Measurements from ENCODE around the gene APBB3. TPM values are rescaled to one million over a fixed set of nuclear protein-coding genes. Genes with fewer than 3 reads are reported as not detected.
"Not testable (repeated sequence)": the region's sequence is repeated elsewhere in the genome, so short reads cannot be mapped to it uniquely, and the experiment has no call there.

APBB3 gene
- total and polyA plus RNA-seq, 5 donors from 2014 or later = 3.4 to 50.8 (median 4.1) TPM

GRCh38 chr5:140603446-140603698 is 39.0 kb upstream of the APBB3 start:
- H3K27me3 Mint-ChIP-seq = peaks cover 23% of the 10 kb centered on the region

GRCh38 chr5:140602147-140602546 is 37.7 kb upstream of the APBB3 start:
- no peak overlapping the region for H3K4me3 Mint-ChIP-seq
- H3K27ac Mint-ChIP-seq = no peak overlapping the region
- no peaks in the 10 kb centered on the region for H3K27me3 ChIP-seq (ENCODE audit: control insufficient read depth, insufficient read depth, low read length)

More at GRCh38 chr5:140603446-140603698, 39.0 kb upstream of the APBB3 start:
- H3K27me3 ChIP-seq (ENCODE audit: control insufficient read depth, insufficient read depth, low read length); H3K4me1 ChIP-seq (ENCODE audit: control insufficient read depth, insufficient read depth, low read length, poor library complexity, severe bottlenecking); H3K4me1 Mint-ChIP-seq; H3K27ac Mint-ChIP-seq; ATAC-seq (ENCODE audit: low read depth in 2 of 2); H3K4me3 ChIP-seq (ENCODE audit: low read depth, low read length); H3K27ac ChIP-seq (ENCODE audit: insufficient read depth, low read length, poor library complexity, severe bottlenecking); H3K9me3 Mint-ChIP-seq; H3K36me3 Mint-ChIP-seq; H3K36me3 ChIP-seq (ENCODE audit: control insufficient read depth, insufficient read depth, low read length); H3K4me3 Mint-ChIP-seq; H3K9me3 ChIP-seq (ENCODE audit: control insufficient read depth in 2 of 2, low read length in 2 of 2); DNase-seq: not testable (repeated sequence)

GRCh38 chr5:140600096-140600495 is 35.7 kb upstream of the APBB3 start:
- Mint-ChIP-seq H3K27me3 (peaks cover 20% of the 10 kb centered on the region), H3K4me3 (no peak overlapping the region), H3K9me3 (no peaks in the 10 kb centered on the region), H3K36me3 (no peaks in the 10 kb centered on the region), H3K4me1 (no peaks in the 10 kb centered on the region), H3K27ac (no peak overlapping the region)
- Histone ChIP-seq H3K36me3 (ENCODE audit: control insufficient read depth, insufficient read depth, low read length) (no peaks in the 10 kb centered on the region), H3K4me1 (ENCODE audit: control insufficient read depth, insufficient read depth, low read length, poor library complexity, severe bottlenecking) (no peaks in the 10 kb centered on the region), H3K9me3 (ENCODE audit: control insufficient read depth in 2 of 2, low read length in 2 of 2) (no peaks in the 10 kb centered on the region), H3K27me3 (ENCODE audit: control insufficient read depth, insufficient read depth, low read length) (no peaks in the 10 kb centered on the region), H3K27ac (ENCODE audit: insufficient read depth, low read length, poor library complexity, severe bottlenecking) (no peak overlapping the region), H3K4me3 (ENCODE audit: low read depth, low read length) (no peak overlapping the region)
- DNase-seq (no peak), ATAC-seq (ENCODE audit: low read depth in 2 of 2) (no peak)

More at GRCh38 chr5:140602147-140602546, 37.7 kb upstream of the APBB3 start:
- no peaks in the 10 kb centered on the region for H3K4me1 Mint-ChIP-seq
- no peaks in the 10 kb centered on the region for H3K9me3 Mint-ChIP-seq
- no peak for DNase-seq
- no peaks in the 10 kb centered on the region for H3K9me3 ChIP-seq (ENCODE audit: control insufficient read depth in 2 of 2, low read length in 2 of 2)
- peaks cover 15% of the 10 kb centered on the region for H3K27me3 Mint-ChIP-seq
- H3K4me1 ChIP-seq (ENCODE audit: control insufficient read depth, insufficient read depth, low read length, poor library complexity, severe bottlenecking) = no peaks in the 10 kb centered on the region
- no peaks in the 10 kb centered on the region for H3K36me3 Mint-ChIP-seq
- H3K4me3 ChIP-seq (ENCODE audit: low read depth, low read length) = no peak overlapping the region
- H3K27ac ChIP-seq (ENCODE audit: insufficient read depth, low read length, poor library complexity, severe bottlenecking) = no peak overlapping the region
- ATAC-seq (ENCODE audit: low read depth in 2 of 2) = no peak
- H3K36me3 ChIP-seq (ENCODE audit: control insufficient read depth, insufficient read depth, low read length) = no peaks in the 10 kb centered on the region

- no peaks in the 10 kb centered on the region for H3K9me3 ChIP-seq (ENCODE audit: control insufficient read depth in 2 of 2, low read length in 2 of 2)
- Mint-ChIP-seq H3K4me1 (no peaks in the 10 kb centered on the region), H3K9me3 (no peaks in the 10 kb centered on the region), H3K4me3 (no peak overlapping the region), H3K27ac (no peak overlapping the region), H3K27me3 (peaks cover 20% of the 10 kb centered on the region), H3K36me3 (no peaks in the 10 kb centered on the region)
- DNase-seq (no peak), ATAC-seq (ENCODE audit: low read depth in 2 of 2) (no peak)
- H3K27me3 ChIP-seq (ENCODE audit: control insufficient read depth, insufficient read depth, low read length) = no peaks in the 10 kb centered on the region
- no peaks in the 10 kb centered on the region for H3K36me3 ChIP-seq (ENCODE audit: control insufficient read depth, insufficient read depth, low read length)
- no peak overlapping the region for H3K27ac ChIP-seq (ENCODE audit: insufficient read depth, low read length, poor library complexity, severe bottlenecking)
- H3K4me3 ChIP-seq (ENCODE audit: low read depth, low read length) = no peak overlapping the region
- no peaks in the 10 kb centered on the region for H3K4me1 ChIP-seq (ENCODE audit: control insufficient read depth, insufficient read depth, low read length, poor library complexity, severe bottlenecking)
These were observed 34.4 kb upstream of the APBB3 start for GRCh38 chr5:140598836-140599235.

GRCh38 chr5:140596321-140596741 is 31.9 kb upstream of the APBB3 start:
- H3K27me3 ChIP-seq (ENCODE audit: control insufficient read depth, insufficient read depth, low read length) = no peaks in the 10 kb centered on the region
- no peak for DNase-seq
- no peak overlapping the region for H3K4me3 ChIP-seq (ENCODE audit: low read depth, low read length)
- no peaks in the 10 kb centered on the region for H3K36me3 ChIP-seq (ENCODE audit: control insufficient read depth, insufficient read depth, low read length)
- Mint-ChIP-seq H3K36me3 (no peaks in the 10 kb centered on the region), H3K4me3 (no peak overlapping the region), H3K4me1 (no peaks in the 10 kb centered on the region), H3K27ac (no peak overlapping the region), H3K27me3 (peaks cover 20% of the 10 kb centered on the region), H3K9me3 (no peaks in the 10 kb centered on the region)
- no peak for ATAC-seq (ENCODE audit: low read depth in 2 of 2)
- H3K4me1 ChIP-seq (ENCODE audit: control insufficient read depth, insufficient read depth, low read length, poor library complexity, severe bottlenecking) = no peaks in the 10 kb centered on the region
- H3K9me3 ChIP-seq (ENCODE audit: control insufficient read depth in 2 of 2, low read length in 2 of 2) = no peaks in the 10 kb centered on the region
- no peak overlapping the region for H3K27ac ChIP-seq (ENCODE audit: insufficient read depth, low read length, poor library complexity, severe bottlenecking)

- no peaks in the 10 kb centered on the region for H3K36me3 ChIP-seq (ENCODE audit: control insufficient read depth, insufficient read depth, low read length)
- no peak overlapping the region for H3K27ac ChIP-seq (ENCODE audit: insufficient read depth, low read length, poor library complexity, severe bottlenecking)
- no peaks in the 10 kb centered on the region for H3K9me3 ChIP-seq (ENCODE audit: control insufficient read depth in 2 of 2, low read length in 2 of 2)
- Mint-ChIP-seq H3K27me3 (peaks cover 16% of the 10 kb centered on the region), H3K27ac (peak overlapping the region in 1 of 3 donors; percentile 3), H3K9me3 (peaks cover 0 to 2% (median 0%) of the 10 kb centered on the region in 7 donors), H3K4me1 (no peaks in the 10 kb centered on the region), H3K4me3 (no peak overlapping the region), H3K36me3 (no peaks in the 10 kb centered on the region)
- no peak overlapping the region for H3K4me3 ChIP-seq (ENCODE audit: low read depth, low read length)
- H3K27me3 ChIP-seq (ENCODE audit: control insufficient read depth, insufficient read depth, low read length) = no peaks in the 10 kb centered on the region
- ATAC-seq (ENCODE audit: low read depth in 2 of 2) (no peak), DNase-seq (no peak)
- no peaks in the 10 kb centered on the region for H3K4me1 ChIP-seq (ENCODE audit: control insufficient read depth, insufficient read depth, low read length, poor library complexity, severe bottlenecking)
These were observed 31.3 kb upstream of the APBB3 start for GRCh38 chr5:140595538-140596300.

GRCh38 chr5:140594169-140594568 is 29.8 kb upstream of the APBB3 start:
- Histone ChIP-seq H3K4me3 (ENCODE audit: low read depth, low read length) (no peak overlapping the region), H3K4me1 (ENCODE audit: control insufficient read depth, insufficient read depth, low read length, poor library complexity, severe bottlenecking) (no peaks in the 10 kb centered on the region), H3K27me3 (ENCODE audit: control insufficient read depth, insufficient read depth, low read length) (no peaks in the 10 kb centered on the region), H3K36me3 (ENCODE audit: control insufficient read depth, insufficient read depth, low read length) (no peaks in the 10 kb centered on the region), H3K27ac (ENCODE audit: insufficient read depth, low read length, poor library complexity, severe bottlenecking) (no peak overlapping the region), H3K9me3 (ENCODE audit: control insufficient read depth in 2 of 2, low read length in 2 of 2) (no peaks in the 10 kb centered on the region)
- Mint-ChIP-seq H3K4me3 (no peak overlapping the region), H3K36me3 (no peaks in the 10 kb centered on the region), H3K27me3 (peaks cover 15% of the 10 kb centered on the region), H3K27ac (no peak overlapping the region), H3K9me3 (peaks cover 0 to 2% (median 0%) of the 10 kb centered on the region in 7 donors), H3K4me1 (no peaks in the 10 kb centered on the region)
- ATAC-seq (ENCODE audit: low read depth in 2 of 2) (no peak), DNase-seq (no peak)

GRCh38 chr5:140593070-140593469 is 28.7 kb upstream of the APBB3 start:
- not testable (repeated sequence) for H3K4me3 ChIP-seq (ENCODE audit: low read depth, low read length); H3K27ac Mint-ChIP-seq; H3K36me3 Mint-ChIP-seq; H3K4me1 ChIP-seq (ENCODE audit: control insufficient read depth, insufficient read depth, low read length, poor library complexity, severe bottlenecking); H3K36me3 ChIP-seq (ENCODE audit: control insufficient read depth, insufficient read depth, low read length); DNase-seq; H3K9me3 Mint-ChIP-seq; H3K4me1 Mint-ChIP-seq; H3K9me3 ChIP-seq (ENCODE audit: control insufficient read depth in 2 of 2, low read length in 2 of 2); ATAC-seq (ENCODE audit: low read depth in 2 of 2); H3K27ac ChIP-seq (ENCODE audit: insufficient read depth, low read length, poor library complexity, severe bottlenecking); H3K27me3 ChIP-seq (ENCODE audit: control insufficient read depth, insufficient read depth, low read length)
- Mint-ChIP-seq H3K4me3 (peak overlapping the region in 1 of 4 donors; percentile 38), H3K27me3 (peaks cover 13% of the 10 kb centered on the region)
